B cell (primary cell): ENCODE data around the gene AXIN1.

Experiments used
- EZH2 ChIP-seq: IDR thresholded peaks from 2 replicates; pipeline ENCODE4 v1.6.1; 2012; ENCODE audit warnings: borderline replicate concordance, low read depth, mild to moderate bottlenecking, moderate library complexity, low read length; ENCODE audit not compliant: insufficient read depth, poor library complexity, severe bottlenecking
- TF ChIP-seq, protein P1 (sequence below): fragments of 200-600 bp; IDR thresholded peaks from one replicate; pipeline ENCODE4 v1.8.0; 2022; ENCODE audit warnings: antibody characterized with exemption, mild to moderate bottlenecking

- TF ChIP-seq, protein P1, sequence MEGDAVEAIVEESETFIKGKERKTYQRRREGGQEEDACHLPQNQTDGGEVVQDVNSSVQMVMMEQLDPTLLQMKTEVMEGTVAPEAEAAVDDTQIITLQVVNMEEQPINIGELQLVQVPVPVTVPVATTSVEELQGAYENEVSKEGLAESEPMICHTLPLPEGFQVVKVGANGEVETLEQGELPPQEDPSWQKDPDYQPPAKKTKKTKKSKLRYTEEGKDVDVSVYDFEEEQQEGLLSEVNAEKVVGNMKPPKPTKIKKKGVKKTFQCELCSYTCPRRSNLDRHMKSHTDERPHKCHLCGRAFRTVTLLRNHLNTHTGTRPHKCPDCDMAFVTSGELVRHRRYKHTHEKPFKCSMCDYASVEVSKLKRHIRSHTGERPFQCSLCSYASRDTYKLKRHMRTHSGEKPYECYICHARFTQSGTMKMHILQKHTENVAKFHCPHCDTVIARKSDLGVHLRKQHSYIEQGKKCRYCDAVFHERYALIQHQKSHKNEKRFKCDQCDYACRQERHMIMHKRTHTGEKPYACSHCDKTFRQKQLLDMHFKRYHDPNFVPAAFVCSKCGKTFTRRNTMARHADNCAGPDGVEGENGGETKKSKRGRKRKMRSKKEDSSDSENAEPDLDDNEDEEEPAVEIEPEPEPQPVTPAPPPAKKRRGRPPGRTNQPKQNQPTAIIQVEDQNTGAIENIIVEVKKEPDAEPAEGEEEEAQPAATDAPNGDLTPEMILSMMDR = no peak
- no peak for TF ChIP-seq EZH2
These were observed 69.3 kb downstream of the AXIN1 start, which contains the start of gene PDIA2 for GRCh38 chr16:283033-283805.
